Erythroblast (primary cell): ENCODE data around the gene PUS1.

Source experiments
- GATA1 ChIP-seq: IDR thresholded peaks from 2 replicates; pipeline ENCODE4 v1.6.1; 2011; ENCODE audit warnings: low read depth, mild to moderate bottlenecking, control low read depth, low read length, moderate library complexity
- POLR2A ChIP-seq: IDR thresholded peaks from 2 replicates; pipeline ENCODE4 v1.6.1; 2011; ENCODE audit warnings: mild to moderate bottlenecking, low read length

- TF ChIP-seq POLR2A: no peak
- no peak for TF ChIP-seq GATA1
Observed at GRCh38 chr12:131994589-131994988, 65.5 kb downstream of the PUS1 start.
